ENCODE results near the gene TNS3.
"Not testable (repeated sequence)": the region's sequence is repeated elsewhere in the genome, so short reads cannot be mapped to it uniquely, and the experiment has no call there.

Gene TNS3

DNA sequence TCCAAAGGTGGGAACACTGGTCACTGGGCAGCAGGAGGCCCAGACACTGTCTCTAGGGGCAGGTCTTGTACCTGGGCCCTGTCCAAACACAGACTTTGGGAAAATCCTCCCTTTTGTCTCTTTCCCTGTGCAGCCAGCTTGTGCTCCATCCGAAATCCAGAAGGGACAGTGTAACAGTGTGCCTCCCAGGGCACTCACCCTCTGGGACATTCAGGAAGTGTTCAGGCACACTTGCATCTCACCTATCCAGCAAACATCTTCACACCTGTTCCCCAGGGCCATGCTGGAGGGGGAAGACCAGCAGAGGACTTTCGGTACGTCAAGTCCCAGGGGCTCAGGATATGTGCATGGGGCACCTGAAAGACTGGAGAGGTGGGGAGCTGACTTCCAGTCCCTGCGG lies 38.9 kb downstream of the TNS3 start:
- no peak for DNase-seq (ENCODE audit: low read depth in 1 of 2, low spot score in 1 of 2)

GRCh38 chr7:47542051-47542450 lies 39.9 kb downstream of the TNS3 start:
- no peak for DNase-seq (ENCODE audit: low read depth in 1 of 2, low spot score in 1 of 2)

DNA sequence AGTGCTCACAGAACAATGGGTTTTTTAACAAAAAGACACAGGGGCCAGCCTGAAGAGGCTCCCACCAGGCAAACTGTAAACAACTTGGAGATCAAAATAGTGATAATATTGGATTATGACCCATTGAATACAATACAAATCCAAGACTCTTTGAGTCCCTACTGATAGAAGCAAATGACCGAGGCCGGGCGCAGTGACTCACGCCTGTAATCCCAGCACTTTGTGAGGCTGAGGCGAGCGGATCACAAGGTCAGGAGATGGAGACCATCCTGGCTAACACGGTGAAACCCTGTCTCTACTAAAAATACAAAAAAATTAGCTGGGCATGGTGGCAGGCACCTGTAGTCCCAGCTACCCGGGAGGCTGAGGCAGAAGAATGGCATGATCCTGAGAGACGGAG lies 40.4 kb downstream of the TNS3 start:
- not testable (repeated sequence) for DNase-seq (ENCODE audit: low read depth in 1 of 2, low spot score in 1 of 2)

- no peak for DNase-seq (ENCODE audit: low read depth in 1 of 2, low spot score in 1 of 2)
These were observed 41.2 kb downstream of the TNS3 start for GRCh38 chr7:47540387-47541350.

DNA sequence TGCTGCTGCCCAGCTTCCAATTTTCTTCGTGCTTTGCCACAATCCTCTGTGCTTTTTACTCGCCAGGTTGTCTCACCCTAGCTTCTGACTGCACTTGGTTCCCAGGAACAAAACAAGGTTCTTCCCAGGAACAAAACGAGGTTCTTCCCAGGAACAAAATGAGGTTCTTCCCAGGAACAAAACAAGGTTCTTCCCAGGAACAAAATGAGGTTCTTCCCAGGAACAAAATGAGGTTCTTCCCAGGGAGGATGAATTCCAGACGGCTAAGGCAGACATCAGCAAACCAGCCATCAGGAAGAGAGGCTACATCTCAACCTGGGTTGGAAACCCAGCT lies 41.9 kb downstream of the TNS3 start:
- DNase-seq (ENCODE audit: low read depth in 1 of 2, low spot score in 1 of 2) = no peak

DNA sequence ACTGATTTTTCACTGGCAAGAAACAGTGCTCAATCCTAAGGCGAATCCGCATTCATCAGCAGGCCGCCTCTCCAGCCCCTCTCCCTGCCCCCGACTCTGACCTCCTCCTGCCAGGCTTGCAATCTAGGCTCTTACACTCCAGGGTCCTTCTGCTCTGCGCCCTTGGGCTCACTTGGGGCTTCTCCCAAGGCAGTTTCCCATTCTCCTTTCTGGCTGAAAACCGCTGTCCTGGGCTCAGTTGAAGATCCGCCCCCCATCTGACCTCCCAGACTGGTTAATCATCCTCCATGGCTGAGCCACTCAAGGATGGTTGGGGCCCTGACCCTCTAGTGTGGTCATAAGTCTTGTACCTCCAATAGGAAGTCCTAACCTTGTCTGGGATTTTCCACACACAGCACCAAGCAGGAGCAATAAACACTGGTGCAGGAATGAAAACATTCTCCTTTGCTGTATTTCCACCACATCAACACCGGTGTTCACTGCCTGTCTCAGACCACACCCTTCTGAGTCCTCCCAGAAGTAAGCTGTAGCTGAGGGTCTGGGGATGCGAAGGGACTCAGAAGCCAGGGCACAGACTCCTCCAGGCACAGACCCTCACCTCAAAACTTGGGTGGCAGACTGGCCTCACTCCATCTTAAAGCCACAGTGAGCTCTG lies 42.4 kb downstream of the TNS3 start:
- DNase-seq (ENCODE audit: low read depth in 1 of 2, low spot score in 1 of 2) = no peak

GRCh38 chr7:47538846-47539311 lies 43.0 kb downstream of the TNS3 start:
- DNase-seq (ENCODE audit: low read depth in 1 of 2, low spot score in 1 of 2) = no peak

- DNase-seq (ENCODE audit: low read depth in 1 of 2, low spot score in 1 of 2) = no peak
These were observed 43.9 kb downstream of the TNS3 start for GRCh38 chr7:47537716-47538675.

DNA sequence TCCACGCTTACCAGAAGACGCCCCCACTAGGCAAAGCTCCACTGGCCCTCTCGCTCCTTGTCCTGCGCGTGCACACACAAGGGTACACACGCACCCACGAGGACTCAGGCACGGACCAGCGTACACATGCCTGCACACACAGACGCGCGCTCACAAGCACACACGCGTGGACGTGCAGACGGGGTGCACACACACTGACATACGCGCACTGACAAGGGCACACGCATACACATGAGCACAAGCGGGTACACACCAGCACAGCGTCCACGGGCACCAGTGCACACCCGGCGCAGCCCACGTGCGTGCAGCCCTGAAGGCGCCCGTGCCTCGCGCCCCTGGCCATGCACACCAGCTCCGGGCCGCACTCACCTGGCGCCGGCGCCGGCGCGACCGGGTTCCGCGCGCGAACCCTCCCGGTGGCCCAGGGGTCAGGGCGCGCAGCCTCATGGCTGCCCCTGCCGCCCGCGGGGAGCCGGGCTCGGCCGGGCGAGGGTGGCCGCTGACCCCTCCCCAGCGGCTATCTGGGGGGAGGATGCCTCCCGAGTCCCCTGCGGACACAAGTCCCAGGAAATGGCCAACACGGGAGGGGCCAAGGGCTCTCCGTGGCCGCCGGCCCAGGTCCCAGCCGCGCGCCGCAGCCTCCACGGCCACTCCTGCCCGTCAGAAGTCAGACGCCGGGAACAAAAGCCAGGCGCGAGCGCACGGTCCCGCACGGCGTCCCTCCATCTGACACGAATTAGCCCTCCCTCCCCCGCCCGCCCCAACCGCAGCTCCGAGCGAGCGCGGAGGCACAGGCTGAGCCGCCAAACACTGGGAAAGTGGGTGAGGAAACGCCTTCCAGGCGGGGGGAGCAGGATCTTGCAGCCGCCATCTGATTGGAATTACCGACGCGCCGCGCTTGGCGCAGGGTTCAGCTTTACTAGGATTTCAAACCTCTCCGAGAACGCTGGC lies 45.0 kb downstream of the TNS3 start:
- DNase-seq (ENCODE audit: low read depth in 1 of 2, low spot score in 1 of 2) = no peak

- DNase-seq (ENCODE audit: low read depth in 1 of 2, low spot score in 1 of 2) = no peak
These were observed 45.9 kb downstream of the TNS3 start for GRCh38 chr7:47535704-47536628.

DNA sequence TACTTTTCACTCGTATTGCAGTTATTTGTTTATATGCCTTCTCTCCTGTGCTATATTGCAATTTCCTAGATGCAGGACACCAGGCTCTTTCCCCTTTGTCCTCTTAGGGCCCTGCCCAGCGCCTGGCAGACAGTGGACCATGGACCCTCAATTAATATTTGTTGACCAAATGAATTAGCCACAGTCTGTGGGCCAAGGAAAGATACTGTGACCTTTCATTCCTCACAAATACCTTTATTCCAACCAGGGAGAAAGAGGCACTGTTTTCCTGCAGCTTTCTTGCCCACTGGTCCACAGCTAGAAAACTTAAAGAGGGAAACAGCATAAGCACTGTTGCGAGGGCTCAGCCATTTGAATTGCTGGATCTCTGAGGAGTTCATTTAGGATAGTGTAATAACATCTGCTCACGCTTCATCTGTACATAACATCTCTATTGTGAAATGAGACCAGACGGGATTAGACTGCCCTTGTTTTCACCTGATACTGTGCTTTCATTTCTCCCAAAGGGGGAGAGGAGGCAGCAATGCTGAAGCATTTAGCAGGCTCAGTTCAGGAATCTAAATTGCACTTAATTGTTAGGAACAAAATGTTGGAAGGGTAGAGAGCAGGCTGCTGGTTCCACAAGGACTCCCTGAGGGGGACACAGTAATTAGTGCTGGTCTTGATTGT lies 46.7 kb downstream of the TNS3 start:
- DNase-seq (ENCODE audit: low read depth in 1 of 2, low spot score in 1 of 2) = no peak

- no peak for DNase-seq (ENCODE audit: low read depth in 1 of 2, low spot score in 1 of 2)
These were observed 47.4 kb downstream of the TNS3 start for GRCh38 chr7:47534322-47535034.

DNA sequence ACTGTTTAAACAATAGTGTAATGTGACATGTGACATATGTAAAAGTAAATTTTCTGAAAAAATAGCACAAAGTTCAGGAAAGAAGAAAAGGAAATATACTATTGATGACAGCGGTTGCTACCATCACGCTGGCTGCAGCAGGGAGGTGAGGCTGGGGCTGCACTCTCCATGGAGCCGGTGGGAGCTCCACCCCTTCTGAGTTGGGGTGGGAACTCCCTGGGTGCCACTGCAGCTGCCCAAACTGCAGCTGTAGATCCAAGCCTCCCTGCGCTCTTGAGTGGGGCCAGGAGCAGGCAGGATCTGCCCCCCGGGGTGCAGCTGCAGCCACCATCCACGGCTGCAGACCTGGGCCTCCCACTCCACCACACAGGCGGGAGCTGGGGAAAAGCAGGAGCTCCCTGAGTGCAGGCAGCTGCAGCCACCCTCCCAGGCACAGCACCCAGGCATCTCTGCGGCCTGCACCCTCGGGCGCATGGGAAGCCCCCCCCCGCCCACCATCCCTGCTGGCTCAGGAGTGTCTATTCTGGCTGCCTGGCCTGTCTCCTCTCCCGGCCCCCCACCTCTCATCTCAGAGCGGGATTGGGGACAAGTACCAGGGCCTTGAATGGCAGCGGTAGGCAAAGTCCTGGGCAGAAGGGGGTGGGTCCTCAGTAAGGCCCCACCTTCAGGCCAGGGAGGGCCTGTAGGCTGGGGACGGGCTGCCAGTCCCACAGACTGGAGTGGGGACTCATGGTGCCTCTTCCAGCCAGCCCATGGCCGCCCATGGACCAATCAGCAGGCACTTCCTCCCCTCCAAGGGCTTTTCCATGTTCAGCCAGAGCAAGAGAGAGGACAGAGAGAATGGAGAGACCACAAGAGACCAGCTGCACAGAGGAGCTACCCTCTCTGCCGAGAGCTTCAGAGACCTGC lies 50.1 kb downstream of the TNS3 start:
- no peak for DNase-seq (ENCODE audit: low read depth in 1 of 2, low spot score in 1 of 2)

DNA sequence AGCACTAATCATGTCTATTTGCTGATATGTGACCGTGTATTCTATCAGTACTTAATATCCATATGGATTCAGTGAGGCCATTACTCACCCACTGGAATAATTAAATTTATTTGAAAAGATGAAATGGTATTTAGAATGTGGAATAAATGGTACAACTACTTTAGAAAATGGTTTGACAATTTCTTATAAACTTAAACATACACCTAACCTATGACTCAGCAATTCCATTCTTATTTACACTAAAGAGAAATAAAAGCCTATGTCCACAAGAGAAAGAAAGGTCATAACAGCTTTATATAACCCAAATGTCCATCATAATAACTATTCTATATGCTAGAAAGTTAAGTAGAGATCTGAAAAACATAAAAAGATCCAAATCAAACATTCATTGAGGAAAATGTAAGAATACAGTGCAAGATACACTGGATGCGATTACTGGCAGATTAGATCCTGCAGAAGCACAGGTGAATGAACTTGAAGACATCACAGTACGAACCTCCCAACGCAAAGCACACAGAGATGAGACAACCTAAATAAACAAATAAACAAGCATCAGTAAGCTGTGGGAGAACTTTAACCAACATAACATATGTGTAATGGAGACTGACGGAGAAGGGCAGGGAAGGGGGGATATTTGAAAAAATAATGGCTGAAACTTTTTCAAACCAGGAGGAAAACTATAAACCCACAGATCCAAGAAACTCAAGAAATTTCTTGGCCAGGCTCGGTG lies 51.9 kb downstream of the TNS3 start:
- DNase-seq (ENCODE audit: low read depth in 1 of 2, low spot score in 1 of 2) = no peak

DNA sequence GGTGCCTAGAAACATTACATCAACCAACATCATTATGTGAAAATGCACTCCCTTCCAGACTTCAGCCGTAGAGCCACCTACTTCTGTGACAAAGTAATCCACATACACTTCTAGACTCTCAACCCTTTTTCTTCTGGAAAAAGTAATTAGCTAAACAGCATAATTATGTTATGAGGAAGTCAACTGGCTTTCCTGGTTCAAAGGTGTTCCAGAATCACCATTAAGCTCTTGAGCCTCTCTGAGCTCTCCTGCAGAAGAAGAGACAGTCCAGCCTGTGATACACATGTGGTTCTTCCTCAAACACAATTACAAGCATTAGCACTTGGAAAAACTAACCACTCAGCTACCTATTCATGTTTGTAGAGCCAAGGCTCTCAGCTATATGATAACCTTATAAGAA lies 52.5 kb downstream of the TNS3 start:
- no peak for DNase-seq (ENCODE audit: low read depth in 1 of 2, low spot score in 1 of 2)

- no peak for DNase-seq (ENCODE audit: low read depth in 1 of 2, low spot score in 1 of 2)
These were observed 53.4 kb downstream of the TNS3 start for GRCh38 chr7:47528471-47528870.
